H1 (cell line): ENCODE results near the gene CPA4. TPM values are rescaled to one million over a fixed set of nuclear protein-coding genes. Genes with fewer than 3 reads are reported as not detected.
A peak's percentile ranks its signal among the peaks of the same experiment; 100 is the strongest.

Source experiments
- CTCF ChIA-PET: fragments of 300-600 bp; sonication (Branson Sonifier 250); formaldehyde crosslinking; loops from one replicate; lab custom pipeline; 2021; ENCODE audit not compliant: partially characterized antibody; lab: Charles Lee
- POLR2A ChIA-PET: fragments of 300-600 bp; sonication (Branson Sonifier 250); formaldehyde crosslinking; loops from one replicate; lab custom pipeline; 2021; ENCODE audit warnings: inconsistent platforms; ENCODE audit not compliant: partially characterized antibody; lab: Charles Lee
- DNase-seq, 2 experiments: peaks; one replicate each; pipeline versions ENCODE4 v3.0.0 to v3.0.0-alpha.2; 2010 to 2022; ENCODE audit warnings: low spot score in 2 of 2, low read depth in 1 of 2, mixed read lengths in 1 of 2
- FAIRE-seq: peaks from 2 replicates; lab custom pipeline; 2011; peaks lifted over from hg19 to GRCh38; lab: Jason Lieb, UNC
- H2AFZ ChIP-seq: 2 replicates; pipeline ENCODE4 v1.8.1; 2012; ENCODE audit warnings: low read length, inconsistent platforms
- H2AK5ac ChIP-seq: 2 replicates; pipeline ENCODE4 v1.6.1; 2013; ENCODE audit warnings: low read depth, low read length
- H2BK120ac ChIP-seq: replicated peaks from 2 replicates; pipeline ENCODE3; 2013; ENCODE audit warnings: low read depth, low read length, inconsistent platforms
- H2BK12ac ChIP-seq: 2 replicates; pipeline ENCODE4 v1.6.1; 2013; ENCODE audit warnings: low read depth, low read length
- H2BK15ac ChIP-seq: 2 replicates; pipeline ENCODE4 v1.6.1; 2013; ENCODE audit warnings: low read length
- H2BK20ac ChIP-seq: 2 replicates; pipeline ENCODE4 v1.6.1; 2013; ENCODE audit warnings: low read length
- H2BK5ac ChIP-seq: 2 replicates; pipeline ENCODE4 v1.6.1; 2013; ENCODE audit warnings: low read depth, low read length
- H3K14ac ChIP-seq: 2 replicates; pipeline ENCODE4 v1.6.1; 2013; ENCODE audit warnings: inconsistent platforms; ENCODE audit not compliant: insufficient read length
- H3K18ac ChIP-seq: 2 replicates; pipeline ENCODE4 v1.6.1; 2013; ENCODE audit warnings: low read length; ENCODE audit errors: extremely low read depth
- H3K23ac ChIP-seq: 2 replicates; pipeline ENCODE4 v1.6.1; 2013; ENCODE audit warnings: inconsistent platforms; ENCODE audit not compliant: insufficient read length
- H3K23me2 ChIP-seq: 2 replicates; pipeline ENCODE4 v1.6.1; 2013; ENCODE audit warnings: low read depth, low read length
- H3K27ac ChIP-seq: 2 replicates; pipeline ENCODE4 v1.6.1; 2011; ENCODE audit warnings: low read depth, low read length, inconsistent platforms
- H3K27me3 ChIP-seq, 4 experiments: replicated peaks in 1 of 4; 1 replicate in 1 of 4; 2 replicates in 3 of 4; pipeline versions ENCODE4 v1.6.1 to v1.8.1; 2011 to 2013; ENCODE audit warnings: low read length in 3 of 4, mild to moderate bottlenecking in 3 of 4, inconsistent platforms in 2 of 4, mixed read lengths in 2 of 4, moderate library complexity in 1 of 4; ENCODE audit not compliant: control insufficient read depth in 3 of 4, insufficient read depth in 3 of 4; ENCODE audit errors: extremely low read depth in 1 of 4
- H3K36me3 ChIP-seq, 4 experiments: 2 replicates each; pipeline versions ENCODE4 v1.6.1 to v1.8.1; 2011 to 2013; ENCODE audit warnings: mild to moderate bottlenecking in 4 of 4, low read length in 3 of 4, moderate library complexity in 2 of 4, control low read depth in 1 of 4, inconsistent platforms in 1 of 4; ENCODE audit not compliant: insufficient read depth in 4 of 4, control insufficient read depth in 2 of 4
- H3K4ac ChIP-seq: replicated peaks from 2 replicates; pipeline ENCODE3; 2013; ENCODE audit warnings: low read length, low read depth, mixed read lengths, inconsistent platforms; ENCODE audit not compliant: insufficient read length
- H3K4me1 ChIP-seq, 4 experiments: replicated peaks in 1 of 4; 1 replicate in 1 of 4; 2 replicates in 3 of 4; pipeline versions ENCODE4 v1.6.1 to v1.8.1; 2011 to 2013; ENCODE audit warnings: low read length in 3 of 4, inconsistent platforms in 2 of 4, mixed read lengths in 1 of 4; ENCODE audit not compliant: insufficient read depth in 4 of 4, control insufficient read depth in 3 of 4
- H3K4me2 ChIP-seq, 2 experiments: 2 replicates each; pipeline versions ENCODE4 v1.6.1 to v1.8.1; 2011 to 2013; ENCODE audit warnings: low read depth in 2 of 2, low read length in 2 of 2, control low read depth in 1 of 2, inconsistent platforms in 1 of 2, mild to moderate bottlenecking in 1 of 2; ENCODE audit not compliant: insufficient read depth in 1 of 2
- H3K4me3 ChIP-seq, 4 experiments: fragments of 200-600, 300-600 bp in 1 of 4; sonication (generic), shearing (Covaris generic), sonication (Bioruptor Twin) in 1 of 4; 2 replicates each; pipeline versions ENCODE4 v1.5.1 to v1.8.1; 2011 to 2016; ENCODE audit warnings: low read length in 4 of 4, low read depth in 3 of 4, control low read depth in 2 of 4, inconsistent platforms in 2 of 4, mild to moderate bottlenecking in 2 of 4, mixed read lengths in 1 of 4, moderate library complexity in 1 of 4; ENCODE audit not compliant: insufficient read depth in 2 of 4; ENCODE audit errors: extremely low read depth in 1 of 4
- H3K56ac ChIP-seq: replicated peaks from 2 replicates; pipeline ENCODE3; 2013; ENCODE audit warnings: low read depth, mild to moderate bottlenecking, mixed read lengths, low read length, inconsistent platforms; ENCODE audit not compliant: insufficient read length
- H3K79me1 ChIP-seq: 2 replicates; pipeline ENCODE4 v1.6.1; 2013; ENCODE audit warnings: low read depth, low read length, control low read depth
- H3K79me2 ChIP-seq, 2 experiments: 2 replicates each; pipeline versions ENCODE4 v1.6.1 to v1.8.1; 2012 to 2013; ENCODE audit warnings: low read length in 2 of 2, mild to moderate bottlenecking in 2 of 2, inconsistent platforms in 1 of 2; ENCODE audit not compliant: insufficient read depth in 2 of 2, control insufficient read depth in 1 of 2
- H3K9ac ChIP-seq, 4 experiments: replicated peaks in 1 of 4; 1 replicate in 1 of 4; 2 replicates in 3 of 4; pipeline versions ENCODE4 v1.6.1 to v1.8.1; 2011 to 2013; ENCODE audit warnings: low read depth in 3 of 4, low read length in 3 of 4, control low read depth in 2 of 4, mild to moderate bottlenecking in 2 of 4, moderate library complexity in 2 of 4, inconsistent platforms in 1 of 4; ENCODE audit errors: extremely low read depth in 1 of 4
- H3K9me3 ChIP-seq, 2 experiments: 2 replicates each; pipeline versions ENCODE4 v1.6.1 to v1.8.1; 2012 to 2013; ENCODE audit warnings: mild to moderate bottlenecking in 2 of 2, moderate library complexity in 2 of 2, control low read depth in 1 of 2, inconsistent platforms in 1 of 2, low read depth in 1 of 2, low read length in 1 of 2, mixed read lengths in 1 of 2; ENCODE audit not compliant: insufficient read depth in 2 of 2
- H4K20me1 ChIP-seq, 2 experiments: replicated peaks in 1 of 2; 2 replicates each; pipeline versions ENCODE3 to v1.8.1; 2011 to 2013; ENCODE audit warnings: inconsistent platforms in 2 of 2, low read length in 2 of 2, mild to moderate bottlenecking in 1 of 2; ENCODE audit not compliant: insufficient read depth in 2 of 2, control insufficient read depth in 1 of 2
- H4K5ac ChIP-seq: 2 replicates; pipeline ENCODE4 v1.6.1; 2013; ENCODE audit warnings: low read length, low read depth, mixed read lengths, inconsistent platforms; ENCODE audit not compliant: insufficient read length
- H4K8ac ChIP-seq: 2 replicates; pipeline ENCODE4 v1.8.0; 2013; ENCODE audit warnings: mild to moderate bottlenecking, moderate library complexity, low read length, inconsistent platforms; ENCODE audit not compliant: insufficient read depth; ENCODE audit errors: extremely low read depth
- H4K91ac ChIP-seq: replicated peaks from 2 replicates; pipeline ENCODE3; 2013; ENCODE audit warnings: low read length, mixed read lengths, inconsistent platforms; ENCODE audit not compliant: insufficient read length
- BACH1 ChIP-seq: IDR thresholded peaks from 2 replicates; pipeline ENCODE4 v1.6.1; 2012; ENCODE audit warnings: low read length, improper control_type of control experiment
- POU5F1 ChIP-seq: IDR thresholded peaks from 2 replicates; pipeline ENCODE4 v1.6.1; 2011; ENCODE audit warnings: low read depth, mild to moderate bottlenecking, low read length, moderate library complexity
- RXRA ChIP-seq: IDR thresholded peaks from 2 replicates; pipeline ENCODE4 v1.6.1; 2011; ENCODE audit warnings: low read depth, mild to moderate bottlenecking, low read length, moderate library complexity; ENCODE audit not compliant: insufficient read depth
- SP1 ChIP-seq: IDR thresholded peaks from 2 replicates; pipeline ENCODE4 v1.6.1; 2011; ENCODE audit warnings: low read depth, low read length
- SP2 ChIP-seq: IDR thresholded peaks from 2 replicates; pipeline ENCODE4 v1.6.1; 2012; ENCODE audit warnings: mild to moderate bottlenecking, low read length, inconsistent platforms
- SP4 ChIP-seq: IDR thresholded peaks from 2 replicates; pipeline ENCODE4 v1.6.1; 2012; ENCODE audit warnings: low read length, inconsistent platforms
- SRF ChIP-seq: IDR thresholded peaks from 2 replicates; pipeline ENCODE4 v1.6.1; 2011; ENCODE audit warnings: mild to moderate bottlenecking, low read depth, low read length, moderate library complexity
- TCF12 ChIP-seq: IDR thresholded peaks from 2 replicates; pipeline ENCODE4 v1.6.1; 2011; ENCODE audit warnings: low read depth, mild to moderate bottlenecking, low read length
- WGBS, 2 experiments: shearing (Covaris generic) in 1 of 2; methylation state at CpG; one replicate each; pipeline versions ENCODE4 v1.1.6 to v1.1.7; 2013 to 2015; ENCODE audit warnings: low lambda C conversion rate in 2 of 2, mixed read lengths in 2 of 2, inconsistent platforms in 1 of 2, low coverage in 1 of 2, missing lambda C conversion rate in 1 of 2; ENCODE audit not compliant: insufficient replicate concordance in 2 of 2, insufficient coverage in 1 of 2, insufficient read length in 1 of 2; ENCODE audit errors: extremely low coverage in 1 of 2, missing lambda C conversion rate in 1 of 2; 5-methylcytosine and 5-hydroxymethylcytosine counted together
- polyA plus RNA-seq, 7 experiments: library from polyadenylated mRNA; depleted of rRNA in 3 of 7; stranded (reverse) in 5 of 7; unstranded in 2 of 7; fragments of >200 nt in 5 of 7; fragments of 200-250 nt in 2 of 7; gene quantifications; 1 replicate in 5 of 7; 2 replicates in 1 of 7; 4 replicates in 1 of 7; pipeline versions ENCODE4 v1.2.1 to v1.2.3, GENCODE V29; 2011 to 2013; ENCODE audit warnings: missing spikeins in 2 of 7, mixed read lengths in 2 of 7
- total RNA-seq: library from RNA; stranded (reverse); fragmentation: NEBNext Ultra II Directional; extraction: Animal tissue kit (Norgen Biotek cat#: 25700); gene quantifications from 2 replicates; pipeline ENCODE4 v1.2.1, GENCODE V29; 2021
- TF ChIP-seq, protein P1 (sequence below): IDR thresholded peaks from 2 replicates; pipeline ENCODE4 v1.6.1; 2012; ENCODE audit warnings: inconsistent platforms

The CPA4 gene
- total and polyA plus RNA-seq, 2 of the 8 experiments (the other 6 are each of a cell fraction or from before 2014, with no cell fraction given): 0.03 TPM; not detected in 1

DNA sequence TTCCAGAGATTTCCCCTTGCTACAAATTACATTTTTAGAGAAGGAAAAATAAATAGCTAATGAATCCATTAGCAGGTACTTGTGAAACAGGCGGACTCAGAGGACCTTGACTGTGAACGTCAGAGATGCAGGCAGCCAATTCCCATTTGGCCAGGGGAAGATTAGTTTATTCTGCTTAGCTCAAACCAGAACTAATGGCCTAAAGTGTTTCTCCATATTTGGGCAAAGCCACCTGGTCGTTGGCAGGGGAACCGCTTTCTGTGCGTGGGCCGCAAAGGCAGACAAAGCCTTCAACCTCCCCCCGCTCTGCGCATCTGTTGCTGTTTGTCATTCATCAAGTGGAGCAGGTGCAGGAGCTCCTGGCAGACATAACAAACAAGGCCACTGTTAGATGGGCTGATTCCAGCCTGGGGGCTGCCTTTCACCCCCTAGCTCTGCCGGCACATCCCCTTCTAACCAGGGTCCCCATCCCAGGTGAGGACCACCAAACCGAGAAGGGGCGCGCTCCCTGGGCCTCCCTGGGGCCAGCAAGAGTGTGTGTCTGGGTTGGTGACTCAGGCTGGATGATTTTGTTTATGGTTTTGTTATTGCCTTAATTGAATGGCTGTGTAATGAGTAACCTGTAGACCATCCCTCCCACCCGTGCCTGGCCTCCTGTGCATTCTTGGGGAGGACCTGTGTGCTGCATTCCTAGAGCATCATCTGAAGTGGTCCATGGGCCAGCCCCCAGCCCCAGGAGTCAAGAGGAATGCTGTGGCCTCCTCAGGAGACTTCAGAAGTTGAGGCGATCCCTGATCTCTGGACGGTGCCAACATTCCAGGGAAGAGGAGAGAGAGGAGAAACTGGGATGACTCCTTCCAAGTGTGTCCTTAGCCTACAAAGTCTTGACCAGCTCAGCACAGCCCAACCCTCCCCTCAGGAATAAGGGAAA is 72.8 kb downstream of the CPA4 start:
- H2BK20ac ChIP-seq: no peak overlapping the region
- H3K79me1 ChIP-seq: no peaks in the 10 kb centered on the region
- no peak overlapping the region for H4K8ac ChIP-seq
- DNase-seq (no peak), FAIRE-seq (no peak)
- H2BK15ac ChIP-seq: no peak overlapping the region
- 78% methylated on average over 15 of the region's 15 CpGs; no CpG with 5 or more reads in 1 of the 2 experiments for WGBS, 2 experiments
- H3K4me1 ChIP-seq: peaks cover 0 to 6% (median 0%) of the 10 kb centered on the region in 4 experiments; a peak in 1 of 7 replicates
- TF ChIP-seq SP4 (no peak), RXRA (no peak), SRF (peak; percentile 91), BACH1 (no peak), POU5F1 (no peak), TCF12 (0 out of 2 replicates have a peak, but pooled peaks have one; percentile 77), SP2 (no peak), SP1 (0 out of 2 replicates have a peak, but pooled peaks have one; percentile 36)
- TF ChIP-seq, protein P1, sequence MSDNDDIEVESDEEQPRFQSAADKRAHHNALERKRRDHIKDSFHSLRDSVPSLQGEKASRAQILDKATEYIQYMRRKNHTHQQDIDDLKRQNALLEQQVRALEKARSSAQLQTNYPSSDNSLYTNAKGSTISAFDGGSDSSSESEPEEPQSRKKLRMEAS: 0 out of 2 replicates have a peak, but pooled peaks have one; percentile 13
- no peak overlapping the region for H4K91ac ChIP-seq
- no peak overlapping the region for H3K4me2 ChIP-seq
- no peak overlapping the region for H3K56ac ChIP-seq
- no peak overlapping the region for H3K9ac ChIP-seq
- no peaks in the 10 kb centered on the region; a peak in 1 of 7 replicates for H3K27me3 ChIP-seq
- H2AK5ac ChIP-seq: no peak overlapping the region
- H4K5ac ChIP-seq: no peak overlapping the region
- no peaks in the 10 kb centered on the region for H3K23me2 ChIP-seq
- no peak overlapping the region for H3K23ac ChIP-seq
- H3K18ac ChIP-seq: no peak overlapping the region
- no peaks in the 10 kb centered on the region for H3K9me3 ChIP-seq
- H2BK120ac ChIP-seq: no peak overlapping the region
- H3K14ac ChIP-seq: no peak overlapping the region
- no peak overlapping the region; the same call in 1 of the 2 replicates for H3K27ac ChIP-seq
- H3K4me3 ChIP-seq: no peak overlapping the region
- H3K79me2 ChIP-seq: no peaks in the 10 kb centered on the region
- no peak overlapping the region for H2BK12ac ChIP-seq
- H2AFZ ChIP-seq: no peak overlapping the region
- H3K4ac ChIP-seq: no peak overlapping the region
- H2BK5ac ChIP-seq: no peak overlapping the region
- ChIA-PET POLR2A (interaction anchor here (0.6 kb wide), 1 partner anchor 15 kb away, joined by 3 read pairs; no protein-coding TSS in a partner anchor), CTCF (interaction anchor here (0.5 to 11.6 kb wide), 3 partner anchors 8 to 14 kb away, joined by 3 to 59 read pairs (median 4); partner anchors contain the start of gene CPA1)
- H3K36me3 ChIP-seq: no peaks in the 10 kb centered on the region
- no peaks in the 10 kb centered on the region for H4K20me1 ChIP-seq
